ENCODE results near the gene SPATS2L. TPM values are rescaled to one million over a fixed set of nuclear protein-coding genes. Genes with fewer than 3 reads are reported as not detected.

The SPATS2L gene
- total and polyA plus RNA-seq, 2 donors (not counting 1 experiment from before 2014, with no cell fraction given) = 0.27 to 0.44 TPM

DNA sequence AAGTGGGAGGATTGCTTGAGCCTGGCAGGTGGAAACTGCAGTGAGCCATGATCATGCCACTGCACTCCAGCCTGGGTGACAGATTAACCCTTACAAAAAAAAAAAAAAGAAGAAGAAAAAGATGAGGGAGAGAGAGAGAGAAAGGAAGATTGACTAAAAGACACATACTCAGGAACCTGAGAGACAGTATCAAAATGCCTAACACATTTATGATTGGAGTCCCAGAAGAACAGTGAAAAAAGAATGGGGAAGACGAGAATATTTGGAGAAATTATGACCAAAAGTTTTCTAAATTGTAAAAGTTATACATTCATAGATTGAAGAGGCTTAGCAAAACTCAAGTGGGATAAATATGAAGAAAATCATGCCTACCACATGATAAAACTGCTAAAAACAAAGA, 19.9 kb upstream of the SPATS2L start:
- H3K4me2 ChIP-seq (replicated peaks; ENCODE audit: low read depth, low read length, poor library complexity, severe bottlenecking) = no peak overlapping the region
- Mint-ChIP-seq H3K4me1 (no peaks in the 10 kb centered on the region), H3K4me3 (no peak overlapping the region), H3K27me3 (peaks cover 45% of the 10 kb centered on the region), H3K9me3 (ENCODE audit: insufficient read depth) (no peaks in the 10 kb centered on the region), H3K27ac (no peak overlapping the region)
- no peak for DNase-seq
- H3K27ac ChIP-seq (ENCODE audit: low read length in 2 of 2) = no peak overlapping the region
- intact Hi-C loops (cut with micrococcal nuclease) = no loop called here
- no peak for ATAC-seq (ENCODE audit: low read depth)
- no CpG with 5 or more reads among the region's 1 CpG for WGBS (ENCODE audit: insufficient coverage)
- no peaks in the 10 kb centered on the region for H3K4me1 ChIP-seq (ENCODE audit: control insufficient read depth in 2 of 2, insufficient read depth in 2 of 2, low read length in 2 of 2)
- H3K79me2 ChIP-seq (ENCODE audit: control insufficient read depth, insufficient read depth, low read length) = no peaks in the 10 kb centered on the region
- CTCF ChIA-PET = no interaction called here
- H4K20me1 ChIP-seq (ENCODE audit: control insufficient read depth, insufficient read depth, low read length, poor library complexity, severe bottlenecking) = no peaks in the 10 kb centered on the region
- POLR2A ChIA-PET = no interaction called here
- H3K9ac ChIP-seq (ENCODE audit: low read length) = no peak overlapping the region
- H3K4me3 ChIP-seq (ENCODE audit: control extremely low read depth in 1 of 5, extremely low read depth in 1 of 5, insufficient read depth in 1 of 5, low read depth in 2 of 5, low read length in 4 of 5) = no peak overlapping the region
- TF ChIP-seq EZH2 (IDR thresholded peaks at IDR 0.05; ENCODE audit: borderline replicate concordance, insufficient read depth, low read depth, low read length, poor library complexity, severe bottlenecking) = no peak
- TF ChIP-seq, protein P1, sequence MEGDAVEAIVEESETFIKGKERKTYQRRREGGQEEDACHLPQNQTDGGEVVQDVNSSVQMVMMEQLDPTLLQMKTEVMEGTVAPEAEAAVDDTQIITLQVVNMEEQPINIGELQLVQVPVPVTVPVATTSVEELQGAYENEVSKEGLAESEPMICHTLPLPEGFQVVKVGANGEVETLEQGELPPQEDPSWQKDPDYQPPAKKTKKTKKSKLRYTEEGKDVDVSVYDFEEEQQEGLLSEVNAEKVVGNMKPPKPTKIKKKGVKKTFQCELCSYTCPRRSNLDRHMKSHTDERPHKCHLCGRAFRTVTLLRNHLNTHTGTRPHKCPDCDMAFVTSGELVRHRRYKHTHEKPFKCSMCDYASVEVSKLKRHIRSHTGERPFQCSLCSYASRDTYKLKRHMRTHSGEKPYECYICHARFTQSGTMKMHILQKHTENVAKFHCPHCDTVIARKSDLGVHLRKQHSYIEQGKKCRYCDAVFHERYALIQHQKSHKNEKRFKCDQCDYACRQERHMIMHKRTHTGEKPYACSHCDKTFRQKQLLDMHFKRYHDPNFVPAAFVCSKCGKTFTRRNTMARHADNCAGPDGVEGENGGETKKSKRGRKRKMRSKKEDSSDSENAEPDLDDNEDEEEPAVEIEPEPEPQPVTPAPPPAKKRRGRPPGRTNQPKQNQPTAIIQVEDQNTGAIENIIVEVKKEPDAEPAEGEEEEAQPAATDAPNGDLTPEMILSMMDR (IDR thresholded peaks at IDR 0.05) = no peak
- no peak overlapping the region for H2AFZ ChIP-seq (ENCODE audit: insufficient read depth, low read depth, low read length, poor library complexity, severe bottlenecking)
- no peaks in the 10 kb centered on the region for H3K36me3 ChIP-seq (replicated peaks in 1 of 2; ENCODE audit: control extremely low read depth in 1 of 2, control insufficient read depth in 1 of 2, extremely low read depth in 1 of 2, insufficient read depth in 2 of 2, low read length in 1 of 2)
- H3K9me3 ChIP-seq (ENCODE audit: control extremely low read depth in 1 of 3, control insufficient read depth in 2 of 3, insufficient read depth in 1 of 3, low read length in 2 of 3) = peaks cover 0 to 3% (median 0%) of the 10 kb centered on the region in 3 donors
- peaks cover 0 to 3% (median 0%) of the 10 kb centered on the region in 4 experiments for H3K27me3 ChIP-seq (replicated peaks in 1 of 4; ENCODE audit: control extremely low read depth in 1 of 4, control insufficient read depth in 3 of 4, insufficient read depth in 4 of 4, low read length in 3 of 4)

DNA sequence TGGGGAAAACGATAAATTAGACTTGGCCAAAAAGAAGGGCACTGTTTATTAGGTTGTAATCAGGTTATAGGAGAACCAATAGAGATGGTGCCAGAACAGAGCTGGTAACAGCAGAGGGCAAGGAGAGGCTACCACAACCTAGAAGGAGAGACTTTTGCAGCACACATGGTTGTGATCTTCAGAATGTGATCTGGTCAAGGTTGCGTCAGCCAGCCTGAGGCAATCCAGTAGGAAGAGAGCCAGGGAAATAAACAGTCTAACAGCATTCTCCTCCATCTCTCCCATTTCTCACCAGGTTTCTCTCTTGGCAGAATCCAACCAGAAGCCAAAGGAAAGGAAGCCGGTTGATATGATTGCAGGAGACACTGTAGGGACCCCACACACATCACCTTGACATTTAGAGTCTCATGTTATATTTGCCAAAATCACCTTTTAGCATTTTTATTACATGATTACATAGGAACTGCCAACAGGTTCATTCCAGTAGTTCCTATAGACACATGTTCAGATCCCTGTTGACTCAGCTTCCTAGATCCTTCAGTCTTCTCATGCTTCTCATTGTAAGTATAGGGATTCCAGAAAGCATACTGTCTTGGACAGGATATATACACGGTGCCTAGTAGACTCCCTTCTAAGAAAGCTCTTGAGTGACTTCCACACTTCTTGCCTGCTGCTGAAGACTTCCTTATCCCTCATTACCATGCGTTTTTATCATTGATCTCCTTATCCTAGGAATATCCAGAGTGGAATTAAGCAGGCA, 17.6 kb upstream of the SPATS2L start:
- Histone ChIP-seq H3K9me3 (ENCODE audit: control extremely low read depth in 1 of 3, control insufficient read depth in 2 of 3, insufficient read depth in 1 of 3, low read length in 2 of 3) (peaks cover 0 to 3% (median 0%) of the 10 kb centered on the region in 3 donors), H3K36me3 (replicated peaks in 1 of 2; ENCODE audit: control extremely low read depth in 1 of 2, control insufficient read depth in 1 of 2, extremely low read depth in 1 of 2, insufficient read depth in 2 of 2, low read length in 1 of 2) (no peaks in the 10 kb centered on the region), H3K9ac (ENCODE audit: low read length) (no peak overlapping the region), H2AFZ (ENCODE audit: insufficient read depth, low read depth, low read length, poor library complexity, severe bottlenecking) (no peak overlapping the region), H4K20me1 (ENCODE audit: control insufficient read depth, insufficient read depth, low read length, poor library complexity, severe bottlenecking) (no peaks in the 10 kb centered on the region), H3K4me1 (ENCODE audit: control insufficient read depth in 2 of 2, insufficient read depth in 2 of 2, low read length in 2 of 2) (no peaks in the 10 kb centered on the region), H3K4me2 (replicated peaks; ENCODE audit: low read depth, low read length, poor library complexity, severe bottlenecking) (no peak overlapping the region), H3K79me2 (ENCODE audit: control insufficient read depth, insufficient read depth, low read length) (no peaks in the 10 kb centered on the region), H3K27me3 (replicated peaks in 1 of 4; ENCODE audit: control extremely low read depth in 1 of 4, control insufficient read depth in 3 of 4, insufficient read depth in 4 of 4, low read length in 3 of 4) (no peaks in the 10 kb centered on the region), H3K4me3 (ENCODE audit: control extremely low read depth in 1 of 5, extremely low read depth in 1 of 5, insufficient read depth in 1 of 5, low read depth in 2 of 5, low read length in 4 of 5) (no peak overlapping the region), H3K27ac (ENCODE audit: low read length in 2 of 2) (no peak overlapping the region)
- Mint-ChIP-seq H3K4me1 (no peaks in the 10 kb centered on the region), H3K4me3 (no peak overlapping the region), H3K27me3 (peaks cover 27% of the 10 kb centered on the region), H3K9me3 (ENCODE audit: insufficient read depth) (no peaks in the 10 kb centered on the region), H3K27ac (no peak overlapping the region)
- ChIA-PET POLR2A (no interaction called here), CTCF (no interaction called here)
- DNase-seq (no peak), ATAC-seq (ENCODE audit: low read depth) (no peak)
- intact Hi-C loops (cut with micrococcal nuclease) = no loop called here
- TF ChIP-seq, protein P1 (IDR thresholded peaks at IDR 0.05) = no peak
- no peak for TF ChIP-seq EZH2 (IDR thresholded peaks at IDR 0.05; ENCODE audit: borderline replicate concordance, insufficient read depth, low read depth, low read length, poor library complexity, severe bottlenecking)
- 89% methylated on average over 3 of the region's 5 CpGs for WGBS (ENCODE audit: insufficient coverage)
